HCT116 (cell line): ENCODE measurements around the gene FOXO3. TPM values are rescaled to one million over a fixed set of nuclear protein-coding genes. Genes with fewer than 3 reads are reported as not detected.

Source experiments
- ATAC-seq: fragments of 200-7000 bp; cut with Tn5 transposase; 2 replicates; pipeline ENCODE4 v1.9.1; 2020; ENCODE audit warnings: mild to moderate bottlenecking, moderate library complexity
- BruUV-seq: library from RNA; stranded (reverse); fragments of 400-500 nt; replicated peaks from 2 replicates; lab custom pipeline; 2021; lab: Mats Ljungman, UMichigan
- CTCF ChIA-PET: fragments of 300-600 bp; sonication (Branson Sonifier 250); formaldehyde crosslinking; loops from one replicate; lab custom pipeline; 2021; ENCODE audit warnings: antibody characterized with exemption; lab: Charles Lee
- POLR2A ChIA-PET: fragments of 300-600, 350-600 bp; sonication (Branson Sonifier 250); formaldehyde crosslinking; loops from one replicate; lab custom pipeline; 2021; ENCODE audit warnings: antibody characterized with exemption; lab: Charles Lee
- RAD21 ChIA-PET, 2 experiments: fragments of 300-600 bp; sonication (Branson Sonifier 250); formaldehyde crosslinking; loops; one replicate each; lab custom pipeline; 2023; ENCODE audit warnings: low total read pairs in 2 of 2; ENCODE audit not compliant: uncharacterized antibody in 2 of 2, unreplicated experiment in 2 of 2, low non-redundant PET in 1 of 2; lab: Charles Lee
- DNase-seq: peaks from one replicate; pipeline ENCODE4 v3.0.0-alpha.2; 2010; ENCODE audit warnings: low read depth, low spot score
- H2AFZ ChIP-seq: fragments of 200-600 bp; shearing (Covaris generic), sonication (generic); 2 replicates; pipeline ENCODE4 v1.6.1; 2017; ENCODE audit warnings: low read depth, mixed run types, mixed read lengths, antibody characterized with exemption, low read length; ENCODE audit not compliant: poor library complexity, severe bottlenecking
- H3K27ac ChIP-seq: 2 replicates; pipeline ENCODE4 v1.5.1; 2012; ENCODE audit warnings: low read depth, low read length
- H3K27me3 ChIP-seq: fragments of 200-600 bp; sonication (generic); 2 replicates; pipeline ENCODE4 v1.6.1; 2016; ENCODE audit warnings: mixed run types, low read length, mixed read lengths; ENCODE audit not compliant: insufficient read depth
- H3K36me3 ChIP-seq, 2 experiments: fragments of 200-500 bp in 1 of 2; fragments of 200-600 bp in 1 of 2; sonication (Bioruptor generic) in 1 of 2; sonication (generic) in 1 of 2; 2 replicates each; pipeline versions ENCODE4 v1.5.1 to v1.6.1; 2014 to 2016; ENCODE audit warnings: low read length in 2 of 2, inconsistent platforms in 1 of 2, mixed read lengths in 1 of 2, mixed run types in 1 of 2; ENCODE audit not compliant: insufficient read depth in 2 of 2, control insufficient read depth in 1 of 2
- H3K4me1 ChIP-seq, 2 experiments: fragments of 200-600 bp in 1 of 2; sonication (generic) in 1 of 2; 2 replicates each; pipeline versions ENCODE4 v1.5.1 to v1.6.1; 2012 to 2017; ENCODE audit warnings: low read length in 2 of 2, inconsistent platforms in 1 of 2, mild to moderate bottlenecking in 1 of 2, mixed read lengths in 1 of 2, mixed run types in 1 of 2, moderate library complexity in 1 of 2; ENCODE audit not compliant: insufficient read depth in 2 of 2, control insufficient read depth in 1 of 2
- H3K4me2 ChIP-seq: fragments of 200-600 bp; sonication (generic); 2 replicates; pipeline ENCODE4 v1.6.1; 2017; ENCODE audit warnings: mixed run types, low read length, mixed read lengths
- H3K4me3 ChIP-seq, 2 experiments: fragments of 200-600 bp in 1 of 2; sonication (generic) in 1 of 2; replicated peaks in 1 of 2; 2 replicates each; pipeline ENCODE4 v1.5.1; 2011 to 2016; ENCODE audit warnings: low read length in 2 of 2, control low read depth in 1 of 2, low read depth in 1 of 2, mild to moderate bottlenecking in 1 of 2, mixed read lengths in 1 of 2, mixed run types in 1 of 2
- H3K79me2 ChIP-seq: fragments of 200-600 bp; sonication (generic); 2 replicates; pipeline ENCODE4 v1.6.1; 2017; ENCODE audit warnings: mild to moderate bottlenecking, mixed run types, low read length, moderate library complexity, mixed read lengths; ENCODE audit not compliant: insufficient read depth
- H3K9ac ChIP-seq: fragments of 200-600 bp; sonication (generic); 2 replicates; pipeline ENCODE4 v1.6.1; 2016; ENCODE audit warnings: low read length, mixed read lengths
- H3K9me2 ChIP-seq: fragments of 200-600 bp; sonication (generic), shearing (Covaris generic); 2 replicates; pipeline ENCODE4 v1.6.1; 2017; ENCODE audit warnings: mixed run types, mild to moderate bottlenecking, moderate library complexity; ENCODE audit not compliant: insufficient read depth
- H3K9me3 ChIP-seq, 2 experiments: fragments of 200-500 bp in 1 of 2; fragments of 200-600 bp in 1 of 2; sonication (Bioruptor generic) in 1 of 2; sonication (generic) in 1 of 2; 2 replicates each; pipeline ENCODE4 v1.6.1; 2014 to 2017; ENCODE audit warnings: low read length in 2 of 2, mixed read lengths in 2 of 2, inconsistent platforms in 1 of 2, low read depth in 1 of 2, mild to moderate bottlenecking in 1 of 2, mixed run types in 1 of 2, moderate library complexity in 1 of 2; ENCODE audit not compliant: control insufficient read depth in 1 of 2, insufficient read depth in 1 of 2
- H4K20me1 ChIP-seq: fragments of 200-600 bp; sonication (generic), shearing (Covaris generic); 2 replicates; pipeline ENCODE4 v1.6.1; 2017; ENCODE audit warnings: mixed run types, mild to moderate bottlenecking, moderate library complexity; ENCODE audit not compliant: insufficient read depth
- CTCF ChIP-seq, 3 experiments: fragments of 200-600 bp in 1 of 3; sonication (generic) in 1 of 3; IDR thresholded peaks in 2 of 3; conservative IDR thresholded peaks in 1 of 3; 2 replicates each; pipeline ENCODE4 v1.5.1; 2012 to 2017; ENCODE audit warnings: low read depth in 2 of 3, low read length in 2 of 3, antibody characterized with exemption in 1 of 3, borderline replicate concordance in 1 of 3, control low read depth in 1 of 3, mild to moderate bottlenecking in 1 of 3, mixed read lengths in 1 of 3, mixed run types in 1 of 3, moderate library complexity in 1 of 3; ENCODE audit not compliant: insufficient read depth in 1 of 3
- JUND ChIP-seq: IDR thresholded peaks from 2 replicates; pipeline ENCODE4 v1.6.1; 2012
- SIN3A ChIP-seq: IDR thresholded peaks from 2 replicates; pipeline ENCODE4 v1.6.1; 2012; ENCODE audit warnings: low read depth
- TCF7L2 ChIP-seq: IDR thresholded peaks from 2 replicates; pipeline ENCODE4 v1.7.0; 2011; ENCODE audit warnings: borderline replicate concordance, inconsistent platforms; ENCODE audit not compliant: insufficient read depth, insufficient read length; ENCODE audit errors: extremely low read depth
- intact Hi-C: fragments of 100-400 bp; cut with micrococcal nuclease; formaldehyde crosslinking; loops from 2 replicates; pipeline ENCODE4 v1.10.0; 2022
- total RNA-seq: library from RNA; stranded (reverse); gene quantifications from one replicate; pipeline ENCODE4 v1.2.1, GENCODE V29; 2021; ENCODE audit not compliant: unreplicated experiment
- TF ChIP-seq, protein P1 (sequence below): IDR thresholded peaks from 2 replicates; pipeline ENCODE4 v1.6.1; 2012

FOXO3 gene
- total RNA-seq, 1 experiment from 2014 or later = 40.0 TPM

DNA sequence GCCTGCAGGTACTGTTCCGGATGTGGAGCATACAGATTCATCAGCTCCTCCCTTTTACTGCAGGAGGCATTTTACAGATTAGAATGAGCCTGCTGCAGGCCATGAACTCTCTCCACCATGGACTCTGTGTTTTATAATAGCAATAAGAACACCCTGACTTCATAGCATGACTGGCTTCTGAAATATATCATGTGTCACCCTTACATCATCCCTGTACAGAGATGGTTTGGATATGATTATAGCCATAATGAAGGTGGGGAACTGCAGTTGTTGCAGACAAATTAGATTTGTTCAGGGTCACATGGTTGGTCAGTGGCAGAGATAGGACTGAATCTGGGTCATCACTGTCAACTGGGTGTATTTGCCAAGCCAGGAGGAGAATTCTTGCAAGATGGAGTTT lies 100.7 kb downstream of the FOXO3 start:
- no peak for ATAC-seq
- intact Hi-C loops = no loop called here
- H3K27me3 ChIP-seq = no peaks in the 10 kb centered on the region
- H3K9me2 ChIP-seq = no peaks in the 10 kb centered on the region
- H3K4me1 ChIP-seq = no peaks in the 10 kb centered on the region
- peaks cover 2 to 3% of the 10 kb centered on the region in 2 experiments; a peak in 2 of 4 replicates for H3K36me3 ChIP-seq
- no peak for DNase-seq
- no peak overlapping the region for H3K4me3 ChIP-seq
- peaks cover 50% of the 10 kb centered on the region for H3K79me2 ChIP-seq
- H3K27ac ChIP-seq = no peak overlapping the region
- no peaks in the 10 kb centered on the region for H3K9me3 ChIP-seq
- no peak for TF ChIP-seq SIN3A
- no peak for TF ChIP-seq TCF7L2
- TF ChIP-seq CTCF (IDR thresholded peaks at IDR 0.05 in 2 of 3, conservative IDR thresholded peaks at IDR 0.05 in 1 of 3; ENCODE audit: borderline replicate concordance in 1 of 3, insufficient read depth in 1 of 3, low read depth in 2 of 3, low read length in 2 of 3) = no peak
- no peak for TF ChIP-seq JUND
- TF ChIP-seq, protein P1, sequence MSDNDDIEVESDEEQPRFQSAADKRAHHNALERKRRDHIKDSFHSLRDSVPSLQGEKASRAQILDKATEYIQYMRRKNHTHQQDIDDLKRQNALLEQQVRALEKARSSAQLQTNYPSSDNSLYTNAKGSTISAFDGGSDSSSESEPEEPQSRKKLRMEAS = no peak
- ChIA-PET CTCF (no interaction called here), RAD21 (no interaction called here), POLR2A (no interaction called here)
- H2AFZ ChIP-seq = no peak overlapping the region
- H3K4me2 ChIP-seq = no peak overlapping the region
- 0 out of 2 replicates have a peak, but pooled peaks cover 4% of the 10 kb centered on the region for H4K20me1 ChIP-seq
- BruUV-seq = no TSS peak
- no peak overlapping the region for H3K9ac ChIP-seq

DNA sequence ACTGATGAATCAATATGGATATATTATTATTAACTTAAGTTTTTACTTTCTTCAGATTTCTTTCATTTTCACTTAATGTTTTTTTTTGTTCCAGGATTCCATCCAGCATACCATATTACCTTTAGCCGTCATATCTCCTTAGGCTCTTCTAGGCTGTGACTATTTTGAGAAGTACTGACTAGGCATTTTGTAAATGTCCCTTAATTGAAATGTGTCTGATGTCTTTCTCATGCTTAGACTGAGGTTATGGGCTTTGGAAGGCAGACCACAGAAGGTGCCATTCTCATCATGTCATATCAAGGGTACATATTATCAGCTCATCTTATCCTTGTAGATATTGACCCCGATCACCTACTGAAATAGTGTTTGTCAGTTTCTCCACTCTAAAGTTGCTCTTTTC lies 101.3 kb downstream of the FOXO3 start:
- intact Hi-C loops = no loop called here
- Histone ChIP-seq H3K27ac (no peak overlapping the region), H3K9ac (no peak overlapping the region), H3K9me2 (no peaks in the 10 kb centered on the region), H4K20me1 (0 out of 2 replicates have a peak, but pooled peaks cover 4% of the 10 kb centered on the region), H2AFZ (no peak overlapping the region), H3K27me3 (no peaks in the 10 kb centered on the region), H3K79me2 (peaks cover 51% of the 10 kb centered on the region), H3K36me3 (peaks cover 2 to 3% of the 10 kb centered on the region in 2 experiments; a peak in 2 of 4 replicates), H3K4me3 (no peak overlapping the region), H3K9me3 (no peaks in the 10 kb centered on the region), H3K4me1 (no peaks in the 10 kb centered on the region), H3K4me2 (no peak overlapping the region)
- RAD21 ChIA-PET = no interaction called here
- BruUV-seq = no TSS peak
- DNase-seq (no peak), ATAC-seq (no peak)
- CTCF ChIA-PET = no interaction called here
- no peak for TF ChIP-seq JUND
- TF ChIP-seq, protein P1 = no peak
- POLR2A ChIA-PET = no interaction called here
